Inflammatory macrophage treated with lipopolysaccharide for 4 hours (primary cell): ENCODE results near the gene RPE65.
"Not testable (repeated sequence)": the region's sequence is repeated elsewhere in the genome, so short reads cannot be mapped to it uniquely, and the experiment has no call there.

Experiments
- DNase-seq: peaks from one replicate; pipeline ENCODE4 v3.0.0-alpha.2; 2020

RPE65 gene

GRCh38 chr1:68448365-68448764 is 1.4 kb downstream of the RPE65 start:
- no peak for DNase-seq

GRCh38 chr1:68445709-68446108 is 4.0 kb downstream of the RPE65 start:
- no peak for DNase-seq

GRCh38 chr1:68442822-68443556 is 6.8 kb downstream of the RPE65 start:
- peak; percentile 70 for DNase-seq

- no peak for DNase-seq
Observed at GRCh38 chr1:68442006-68442405, 7.7 kb downstream of the RPE65 start.

- DNase-seq: no peak
Observed at GRCh38 chr1:68438310-68438709, 11.4 kb downstream of the RPE65 start.

GRCh38 chr1:68433395-68433794 is 16.4 kb downstream of the RPE65 start:
- no peak for DNase-seq

GRCh38 chr1:68431076-68431475 is 18.7 kb downstream of the RPE65 start:
- no peak for DNase-seq

- peak; percentile 94 for DNase-seq
Observed at GRCh38 chr1:68429233-68429808, 20.4 kb downstream of the RPE65 start.

GRCh38 chr1:68426594-68426993 is 23.2 kb downstream of the RPE65 start:
- DNase-seq: no peak

- DNase-seq: no peak
Observed at GRCh38 chr1:68421350-68421749, 28.4 kb downstream of the RPE65 start.

GRCh38 chr1:68409426-68409825 is 40.3 kb downstream of the RPE65 start:
- no peak for DNase-seq

- no peak for DNase-seq
Observed at GRCh38 chr1:68401506-68401905, 48.2 kb downstream of the RPE65 start.

- DNase-seq: not testable (repeated sequence)
Observed at GRCh38 chr1:68395575-68395974, 54.2 kb downstream of the RPE65 start.

- DNase-seq: not testable (repeated sequence)
Observed at GRCh38 chr1:68392474-68392873, 57.3 kb downstream of the RPE65 start.

GRCh38 chr1:68385798-68386524 is 63.8 kb downstream of the RPE65 start:
- not testable (repeated sequence) for DNase-seq

GRCh38 chr1:68384872-68385411 is 64.8 kb downstream of the RPE65 start:
- DNase-seq: no peak

- DNase-seq: peak; percentile 94
Observed at GRCh38 chr1:68384321-68384813, 65.4 kb downstream of the RPE65 start.

- no peak for DNase-seq
Observed at GRCh38 chr1:68383092-68383491, 66.7 kb downstream of the RPE65 start.

GRCh38 chr1:68379085-68379478 is 70.7 kb downstream of the RPE65 start:
- DNase-seq: peak; percentile 24
